ENCODE measurements around the gene SLC18A2.

GRCh38 chr10:117246997-117247671 is 6.2 kb downstream of the SLC18A2 start:
- TF ChIP-seq CTCF (IDR thresholded peaks at IDR 0.05) = no peak
- no peak for TF ChIP-seq ZFX (IDR thresholded peaks at IDR 0.05; ENCODE audit: borderline replicate concordance)

Data from 22Rv1 (cell line).